Stimulated activated CD8-positive, alpha-beta memory T cell treated with anti-CD3 and anti-CD28 coated beads, Interleukin-4, amount 100 ng/mL, for 24 hours (primary cell): Measurements from ENCODE around the gene SNAI1.

Experiments
- DNase-seq: peaks from one replicate; pipeline ENCODE4 v3.0.0-alpha.2; 2020; ENCODE audit warnings: low read depth

The SNAI1 gene

DNA sequence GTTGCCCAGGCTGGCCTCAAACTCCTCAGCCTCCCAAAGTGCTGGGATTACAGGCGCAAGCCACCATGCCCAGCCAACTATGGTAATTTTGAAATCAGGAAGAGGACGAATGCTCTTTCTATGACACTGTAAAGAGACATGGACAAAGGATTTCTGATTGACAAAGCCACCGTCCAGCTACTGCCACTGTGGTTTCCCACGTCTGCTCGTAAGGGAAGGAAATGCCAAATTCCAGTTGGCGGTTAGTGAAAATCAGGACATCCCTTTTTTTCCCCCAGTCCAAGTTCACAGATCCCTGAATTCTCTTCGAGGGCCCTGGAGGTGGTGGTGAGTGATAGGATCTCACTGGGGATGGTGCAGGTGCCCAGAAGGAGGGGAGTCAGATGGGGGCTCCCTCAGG lies 31.2 kb downstream of the SNAI1 start:
- DNase-seq = no peak

DNA sequence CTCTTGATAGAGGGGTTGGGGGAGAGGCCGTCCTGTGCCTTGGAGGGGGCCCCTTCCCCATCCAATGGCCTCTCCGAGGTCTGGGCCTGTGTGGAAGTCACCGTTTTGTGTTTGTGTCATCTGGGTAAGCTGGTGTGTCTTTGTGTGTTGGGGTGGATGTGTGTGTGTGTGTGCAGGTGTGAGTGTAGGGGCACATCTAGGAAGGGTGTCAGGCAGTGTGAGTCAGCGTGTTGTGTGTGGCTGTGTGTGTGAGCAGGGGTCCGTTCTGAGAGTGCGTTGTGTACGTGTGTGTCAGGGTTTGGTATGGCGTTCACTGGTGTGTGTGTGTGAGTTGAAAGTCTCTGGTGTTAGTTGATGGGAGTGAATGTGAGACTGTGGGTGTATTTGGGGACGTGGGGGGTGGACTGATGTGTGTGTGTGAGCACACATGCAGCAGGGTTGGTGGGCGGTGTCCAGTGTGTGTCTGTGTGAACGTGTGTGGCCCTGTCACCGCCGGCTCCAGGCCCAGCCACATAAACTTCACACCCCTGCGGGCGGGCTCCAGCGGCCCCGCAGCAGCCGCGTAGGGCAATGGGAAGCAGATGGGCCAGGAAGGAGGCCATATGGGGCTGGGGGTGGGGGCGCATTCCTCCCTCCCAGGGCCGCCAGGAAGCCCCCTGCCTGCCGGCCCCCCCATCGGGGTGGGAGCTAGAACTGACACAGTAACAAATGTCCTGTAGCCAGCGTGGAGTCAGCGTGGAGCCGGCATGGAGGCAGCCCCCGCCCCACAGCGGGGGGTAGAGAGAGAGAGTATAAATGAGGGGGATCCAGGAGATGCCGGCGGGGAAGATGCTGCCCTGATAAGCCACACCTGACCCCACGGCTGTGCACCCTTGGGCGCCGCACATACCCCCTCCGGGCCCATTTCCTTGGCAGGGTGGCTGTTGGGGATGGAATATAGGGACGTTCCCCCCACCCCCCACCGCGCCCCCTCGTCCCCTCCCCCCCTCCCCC lies 32.1 kb downstream of the SNAI1 start:
- no peak for DNase-seq

DNA sequence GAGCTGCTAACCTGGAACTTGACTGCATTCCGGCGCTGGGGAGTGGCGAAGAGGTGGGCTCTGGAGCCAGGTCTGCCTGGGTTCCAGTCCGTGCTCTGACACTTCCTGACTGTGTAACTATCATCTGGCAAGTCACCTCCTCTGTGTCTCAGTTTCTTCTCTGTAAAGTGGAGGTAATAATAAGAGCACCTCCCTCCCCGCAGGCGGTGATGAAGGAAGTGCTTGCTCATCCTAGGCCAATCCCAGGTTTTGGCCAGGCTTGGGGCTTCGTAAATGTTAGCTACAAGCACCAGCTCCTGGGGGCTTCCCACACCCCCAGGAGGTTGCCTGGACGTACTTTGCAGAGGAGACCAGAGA lies 32.8 kb downstream of the SNAI1 start:
- no peak for DNase-seq

DNA sequence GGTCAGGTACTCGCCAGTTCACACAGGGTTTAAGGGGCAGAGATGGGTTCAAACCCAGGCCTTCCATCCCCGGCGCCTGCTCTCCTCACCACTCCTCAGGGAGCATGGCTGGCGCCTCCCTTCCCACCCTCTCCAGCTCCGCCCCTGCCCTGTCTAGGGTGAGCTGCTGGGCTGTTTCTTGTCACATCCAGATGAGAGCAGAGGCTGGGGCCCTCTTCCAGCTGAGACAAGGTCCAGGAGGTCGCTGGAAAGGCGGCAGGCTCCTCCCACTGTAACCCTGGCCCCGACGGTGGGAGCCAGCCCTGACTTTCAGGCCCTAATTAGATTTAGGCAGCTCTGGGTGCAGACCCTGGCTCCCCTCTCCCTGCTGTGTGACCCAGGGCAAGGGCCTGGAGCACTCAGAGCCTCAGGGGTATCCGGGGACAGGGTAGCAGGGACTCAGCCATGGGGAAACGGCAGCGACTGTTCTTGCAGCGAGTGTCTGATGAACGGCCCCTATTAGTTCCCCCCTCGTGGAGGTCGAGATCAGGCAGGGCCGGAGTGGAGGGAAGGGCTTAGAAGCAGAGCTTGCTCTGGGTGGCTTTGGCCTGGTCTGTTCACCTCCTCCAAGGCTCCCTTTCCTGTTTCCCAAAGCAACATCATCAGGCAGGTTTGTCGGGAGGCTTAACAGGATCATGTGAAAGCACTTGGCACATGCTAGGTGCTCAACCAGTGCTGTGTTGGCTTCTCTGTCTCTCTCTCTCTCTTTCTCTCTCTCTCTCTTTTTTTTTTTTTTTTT lies 33.4 kb downstream of the SNAI1 start:
- DNase-seq = no peak

DNA sequence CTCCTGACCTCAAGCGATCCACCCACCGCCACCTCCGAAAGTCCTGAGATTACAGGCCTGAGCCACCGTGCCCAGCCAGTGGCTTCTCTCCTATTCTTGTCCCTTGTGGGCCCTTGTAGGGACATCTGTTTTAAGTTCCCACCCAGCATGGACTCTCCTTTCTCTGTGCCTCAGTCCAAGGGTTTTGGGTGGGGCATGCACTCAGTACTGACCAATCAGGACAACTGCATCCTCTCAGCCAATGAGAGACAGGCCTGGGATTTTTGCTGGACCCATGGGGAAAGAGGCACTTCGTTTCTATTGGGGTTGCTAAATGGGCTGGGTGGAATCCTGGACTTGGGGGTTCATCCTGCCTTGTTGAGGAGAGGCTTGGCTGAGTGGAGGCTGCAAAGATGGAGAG lies 34.4 kb downstream of the SNAI1 start:
- DNase-seq = no peak

DNA sequence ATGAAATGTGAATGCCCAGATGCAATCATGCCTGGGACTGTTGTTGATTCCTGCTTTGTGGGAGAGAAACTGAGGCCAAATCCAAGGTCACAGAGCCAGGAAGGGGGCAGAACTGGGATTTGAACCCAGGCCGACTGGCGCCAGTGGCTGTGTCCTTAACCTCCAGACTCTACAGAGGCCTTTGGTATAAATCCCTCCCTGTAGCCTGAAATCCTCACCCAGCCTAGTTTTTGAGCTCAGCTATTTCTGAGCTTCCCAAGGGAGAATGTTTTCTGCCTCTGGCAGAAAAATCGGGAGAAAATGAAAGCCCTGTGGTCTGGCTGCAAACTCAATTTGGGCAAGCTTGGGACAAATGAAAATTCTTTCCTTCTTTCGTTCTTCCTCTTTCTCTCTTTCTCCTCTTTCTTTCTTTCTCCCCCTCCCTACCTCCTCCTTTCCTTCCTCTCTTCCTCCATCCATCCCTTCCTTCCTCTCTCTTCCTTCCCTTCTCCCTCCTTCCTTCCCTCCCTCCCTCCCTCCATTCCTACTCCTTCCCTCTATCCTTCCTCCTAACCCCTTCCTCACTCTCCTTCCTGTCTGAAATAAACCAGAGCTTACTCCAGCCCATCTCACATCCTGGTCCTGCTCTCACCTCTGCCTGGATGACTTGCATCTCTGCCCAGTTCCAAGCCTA lies 34.9 kb downstream of the SNAI1 start:
- DNase-seq = no peak

DNA sequence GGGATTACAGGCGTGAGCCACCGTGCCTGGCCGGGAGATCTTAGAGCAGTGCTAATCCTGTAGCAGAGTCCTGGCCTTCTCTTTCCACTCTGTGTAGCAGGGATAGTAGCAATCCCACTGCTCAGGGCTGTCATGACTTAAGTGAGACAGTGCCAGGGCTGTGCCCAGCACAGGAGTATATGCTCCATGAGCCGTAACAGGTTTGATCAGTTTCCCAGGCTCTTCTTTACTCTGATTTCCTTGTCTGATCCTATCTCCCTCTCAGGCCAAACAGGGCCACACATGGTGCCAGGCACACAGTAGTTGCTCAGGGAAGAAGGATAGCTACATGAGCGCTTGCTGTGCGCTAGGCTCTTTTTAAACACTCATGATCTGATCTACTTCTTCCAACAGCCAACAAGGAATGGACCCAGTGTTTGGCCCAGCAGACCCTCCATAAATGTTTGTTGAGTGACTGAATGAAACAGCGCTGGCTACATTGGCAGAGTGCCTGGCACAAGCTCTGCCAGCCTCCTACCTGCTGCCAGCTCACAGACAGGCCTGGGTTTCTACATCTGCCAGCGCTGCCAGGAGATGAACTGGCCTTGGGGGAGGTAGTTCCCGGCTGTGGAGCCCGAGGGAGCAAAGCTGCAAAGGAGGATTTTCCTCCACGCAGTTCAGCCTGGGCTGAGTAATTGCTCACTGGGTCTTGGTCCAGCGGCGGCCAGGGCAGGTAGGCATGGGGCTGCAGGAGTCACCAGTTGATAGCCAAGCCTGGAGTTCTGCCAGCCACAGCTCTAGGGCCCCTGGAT lies 36.9 kb downstream of the SNAI1 start:
- no peak for DNase-seq

DNA sequence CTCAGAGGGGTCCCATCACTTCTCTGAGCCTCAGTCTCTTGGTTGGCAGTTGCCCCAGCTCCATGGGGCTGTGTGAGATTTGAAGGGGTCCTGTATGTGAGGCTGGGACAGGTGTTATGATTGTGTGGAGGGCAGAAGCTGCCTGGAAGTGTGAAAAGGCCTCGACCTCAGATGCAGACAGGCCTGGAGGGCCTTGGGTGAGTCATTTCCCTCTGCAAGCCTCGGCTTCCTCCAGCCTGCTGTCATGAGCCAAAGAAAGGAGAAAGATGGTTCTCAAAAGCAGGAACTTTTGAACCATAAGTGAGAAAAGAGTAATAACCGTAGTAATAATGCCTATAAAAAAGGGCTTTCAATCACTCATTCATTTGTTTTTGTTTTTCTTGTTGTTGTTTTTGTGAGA lies 37.5 kb downstream of the SNAI1 start:
- DNase-seq = no peak

DNA sequence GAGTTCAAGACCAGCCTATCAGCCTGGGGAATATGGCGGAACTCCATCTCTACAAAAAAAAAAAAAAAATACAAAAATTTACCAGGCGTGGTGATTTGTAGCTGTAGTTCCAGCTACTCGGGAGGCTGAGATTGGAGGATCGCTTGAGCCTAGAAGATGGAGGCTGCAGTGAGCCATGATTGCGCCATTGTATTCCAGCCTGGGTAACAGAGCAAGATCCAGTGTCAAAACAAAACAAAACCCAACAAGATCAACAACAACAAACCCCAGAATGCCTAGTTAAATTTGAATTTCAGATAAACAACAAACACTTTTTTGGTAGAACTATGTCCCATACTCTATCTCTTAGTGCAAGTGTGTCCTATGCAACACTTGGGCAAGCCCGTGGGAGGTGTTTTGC lies 39.9 kb downstream of the SNAI1 start:
- DNase-seq = no peak

DNA sequence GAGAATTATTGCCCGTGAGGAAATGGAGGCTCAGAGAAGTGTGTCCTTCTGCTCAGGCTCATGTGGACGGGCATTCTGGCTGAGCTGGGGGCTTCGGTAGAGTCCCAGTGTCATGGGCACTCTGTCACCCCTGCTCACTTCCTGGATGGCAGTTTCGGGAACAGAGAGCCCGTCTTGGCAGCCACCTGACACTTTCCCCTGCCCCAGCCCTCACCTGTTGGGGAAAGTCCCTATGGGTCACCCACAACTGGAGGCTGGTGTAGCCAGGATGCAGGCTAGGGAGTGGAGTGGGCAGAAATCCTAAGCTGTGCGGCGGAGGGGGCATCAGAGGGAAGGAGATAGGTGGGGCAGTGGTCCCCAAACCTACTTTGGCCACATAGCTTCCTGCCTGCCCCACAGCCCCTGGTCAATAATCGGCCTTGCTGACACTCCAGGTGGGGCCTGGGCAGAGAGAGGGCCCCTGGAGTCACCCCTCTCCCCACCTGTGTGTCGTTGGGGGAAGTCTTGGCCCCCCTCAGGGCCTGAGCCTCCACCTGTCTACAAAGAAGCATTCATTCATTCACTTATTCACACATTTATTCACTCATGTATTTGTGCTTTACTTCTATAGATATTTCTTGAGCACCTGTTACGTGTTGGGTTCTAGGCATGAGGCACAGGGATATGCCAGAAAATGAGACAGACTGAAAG lies 40.5 kb downstream of the SNAI1 start:
- no peak for DNase-seq

DNA sequence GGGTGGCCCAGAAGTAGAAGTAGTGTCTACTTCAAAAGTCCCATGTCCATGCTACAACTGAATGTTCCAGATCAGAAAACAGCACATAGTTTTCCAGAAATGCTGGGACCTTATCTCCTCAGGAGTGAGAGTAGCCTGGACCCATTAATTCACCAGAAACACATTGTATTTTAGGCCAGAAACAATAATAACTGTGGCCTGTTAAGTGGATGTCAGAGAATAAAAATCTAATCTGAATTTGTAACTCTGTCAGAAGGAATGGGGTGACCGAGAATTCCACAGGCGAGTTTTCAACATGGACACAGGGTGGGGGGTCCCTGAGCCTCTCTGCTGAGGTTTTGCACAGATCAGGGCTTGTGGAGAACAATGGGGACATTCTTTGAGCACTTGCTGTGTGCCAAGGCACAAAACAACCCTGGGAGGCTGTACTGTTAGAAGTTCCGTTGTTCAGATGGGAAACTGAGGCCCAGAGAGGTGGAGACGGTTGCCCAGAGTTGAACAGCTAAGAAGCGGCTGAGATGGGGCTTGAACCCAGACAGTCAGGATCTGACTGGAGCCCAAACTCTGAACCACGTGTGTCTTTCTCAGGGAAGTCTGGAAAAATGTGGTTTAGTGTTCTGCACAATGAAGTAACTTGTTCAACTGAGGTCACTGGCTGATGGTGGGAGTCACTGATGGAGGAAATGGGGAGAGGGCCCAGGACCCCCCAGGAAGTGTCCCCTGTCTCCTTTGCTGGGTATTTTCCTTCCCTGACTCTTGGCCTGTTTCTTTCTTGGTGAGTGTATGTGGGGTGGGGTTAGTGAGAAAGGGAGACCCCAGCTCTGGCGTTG lies 44.2 kb downstream of the SNAI1 start:
- no peak for DNase-seq

DNA sequence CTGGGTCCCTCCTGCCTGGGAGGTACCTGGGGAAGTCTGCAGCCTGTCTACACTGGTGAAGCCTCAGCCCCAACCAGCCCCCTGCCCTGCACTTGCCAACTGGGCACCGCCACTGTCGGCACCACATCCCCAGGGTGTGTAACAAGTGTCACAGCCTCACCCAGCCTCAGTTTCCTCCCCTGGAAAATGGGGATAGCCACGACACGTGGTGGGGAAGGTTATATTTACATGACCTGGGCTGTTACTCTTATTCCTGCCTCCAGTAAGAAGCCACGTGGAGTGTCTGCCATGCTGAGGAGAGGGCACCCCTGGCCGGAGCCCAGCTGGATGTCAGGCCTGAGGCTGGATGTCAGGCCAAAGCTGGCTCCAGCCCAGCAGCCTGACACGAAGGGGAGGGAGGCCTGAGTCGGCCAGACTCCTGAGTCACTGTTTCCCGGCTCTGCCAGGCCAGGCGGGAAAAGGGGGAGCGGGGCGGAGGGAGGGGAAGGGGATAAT lies 44.9 kb downstream of the SNAI1 start:
- no peak for DNase-seq

DNA sequence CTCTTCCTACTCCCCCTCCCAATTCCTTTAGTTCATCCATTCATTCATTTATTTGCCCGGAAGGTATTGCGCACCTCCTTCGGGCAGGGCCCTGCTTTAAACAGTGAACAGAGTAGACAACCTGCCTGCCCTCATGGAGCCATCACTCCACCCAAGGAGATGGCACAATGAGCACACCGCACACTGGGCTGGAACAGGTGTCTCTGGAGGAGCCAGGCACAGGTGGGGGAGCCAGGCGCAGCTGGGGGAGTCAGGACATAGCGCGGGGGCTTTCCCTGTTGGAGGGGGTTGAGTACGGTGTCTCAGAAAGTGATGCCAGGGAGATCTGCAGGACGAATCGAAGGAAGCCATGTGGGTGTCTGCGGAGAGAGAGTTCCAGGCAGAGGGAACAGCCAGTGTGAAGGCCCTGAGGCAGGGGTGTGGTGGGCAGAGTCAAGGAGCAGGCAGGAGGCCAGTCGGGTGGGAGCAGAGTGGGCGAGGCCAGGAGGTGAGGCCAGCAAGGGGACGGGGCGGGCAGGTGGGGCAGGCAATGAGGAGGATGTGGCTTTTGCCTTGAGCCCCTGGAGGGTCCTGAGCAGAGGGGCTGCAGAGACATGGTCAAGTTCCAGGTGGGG lies 46.4 kb downstream of the SNAI1 start:
- DNase-seq = no peak

DNA sequence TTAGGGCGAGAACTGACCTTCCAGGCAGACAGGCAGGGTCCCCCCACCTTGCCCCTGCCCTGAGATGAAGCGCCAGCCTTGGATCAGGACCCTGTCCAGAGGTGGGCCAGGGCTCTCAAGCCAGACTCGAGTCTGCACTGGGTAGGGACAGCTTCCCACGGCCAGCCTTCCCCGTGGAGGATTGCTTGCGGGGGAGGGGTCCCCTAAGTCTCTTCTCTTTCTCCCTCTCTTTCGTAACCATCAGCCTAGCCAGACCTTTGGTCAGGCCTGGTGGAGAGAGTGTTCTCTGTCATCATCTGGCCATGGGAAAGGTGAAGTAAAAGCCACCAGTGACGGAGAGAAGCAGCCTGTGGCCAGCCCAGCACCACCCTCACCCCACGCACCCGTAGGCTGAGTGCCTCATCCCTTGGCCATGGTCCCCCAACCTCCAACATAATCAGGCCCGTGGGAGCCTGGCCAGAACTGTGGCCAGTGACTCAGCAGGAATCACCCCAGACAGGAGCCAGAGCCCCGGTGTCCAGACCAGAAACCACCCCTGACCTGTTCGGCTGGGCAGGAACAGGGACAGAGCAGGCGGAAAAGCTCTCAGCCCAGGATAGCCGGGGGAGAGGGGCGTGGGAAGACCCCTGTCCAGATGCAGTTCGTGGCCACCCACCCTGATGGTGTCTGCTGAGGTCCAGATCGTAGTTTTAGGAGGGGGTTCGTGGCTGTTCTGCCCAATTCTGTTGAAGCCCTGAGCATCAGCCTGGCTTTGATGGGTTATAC lies 47.1 kb downstream of the SNAI1 start:
- DNase-seq = no peak

DNA sequence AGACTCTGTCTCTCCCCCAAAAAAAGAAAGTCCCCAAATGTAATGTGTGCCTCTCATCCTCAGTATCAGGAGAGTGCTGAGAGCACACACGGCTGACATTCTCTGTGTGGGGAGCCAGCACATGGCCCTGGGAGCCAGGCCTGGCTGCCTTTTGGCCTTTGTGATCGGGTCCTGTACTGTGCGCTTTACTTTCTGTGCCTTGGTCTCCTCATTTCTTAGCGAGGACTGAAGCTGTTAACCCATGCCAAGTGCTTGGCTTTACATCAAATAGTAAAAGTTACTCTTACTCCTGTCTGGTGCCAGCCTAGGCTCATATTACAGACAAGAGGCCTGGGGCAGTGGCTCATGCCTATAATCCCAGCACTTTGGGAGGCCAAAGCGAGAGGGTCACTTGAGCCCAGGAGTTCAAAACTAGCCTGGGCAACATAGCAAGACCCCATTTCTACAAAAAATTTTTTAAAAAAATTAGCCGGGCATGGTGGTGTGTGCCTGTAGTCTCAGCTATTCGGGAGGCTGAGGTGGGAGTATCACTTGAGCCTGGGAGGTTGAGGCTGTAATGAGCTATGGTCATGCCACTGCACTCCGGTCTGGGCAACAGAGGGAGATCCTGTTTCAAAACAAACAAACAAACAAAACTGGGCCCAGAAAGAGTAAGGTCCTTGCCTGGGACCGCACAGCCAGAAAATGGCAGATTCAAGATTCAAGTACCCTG lies 50.3 kb downstream of the SNAI1 start:
- no peak for DNase-seq

DNA sequence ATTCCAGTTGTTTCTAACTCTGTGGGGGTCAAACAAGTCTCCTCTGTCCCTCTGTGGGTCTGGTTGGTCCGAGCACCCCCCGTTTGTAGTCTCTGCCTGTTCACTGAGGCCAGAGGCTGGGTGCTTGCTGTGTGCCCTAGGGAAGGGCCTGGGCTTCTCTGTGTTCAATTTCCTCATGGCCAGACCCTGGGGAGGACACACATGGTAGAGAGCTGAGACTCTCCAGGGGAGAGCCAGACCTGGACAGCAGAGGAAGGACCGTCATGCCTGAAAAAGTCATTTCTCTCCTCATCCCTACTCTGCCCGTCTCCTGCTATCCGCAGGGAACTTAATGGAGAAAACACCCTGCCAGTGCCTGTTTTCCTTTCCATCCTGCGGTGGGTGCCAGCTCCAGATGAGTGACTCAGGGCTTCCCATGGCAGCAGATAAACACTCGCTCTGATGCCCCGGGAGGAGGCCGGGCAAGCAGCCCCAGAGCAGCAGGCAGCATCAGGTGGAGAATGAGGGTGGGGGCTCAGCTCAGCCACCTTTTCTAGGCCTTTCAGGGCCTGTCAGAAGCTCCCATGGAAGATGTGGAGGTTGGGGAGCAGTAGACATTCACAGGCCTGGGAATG lies 51.9 kb downstream of the SNAI1 start:
- DNase-seq = no peak

DNA sequence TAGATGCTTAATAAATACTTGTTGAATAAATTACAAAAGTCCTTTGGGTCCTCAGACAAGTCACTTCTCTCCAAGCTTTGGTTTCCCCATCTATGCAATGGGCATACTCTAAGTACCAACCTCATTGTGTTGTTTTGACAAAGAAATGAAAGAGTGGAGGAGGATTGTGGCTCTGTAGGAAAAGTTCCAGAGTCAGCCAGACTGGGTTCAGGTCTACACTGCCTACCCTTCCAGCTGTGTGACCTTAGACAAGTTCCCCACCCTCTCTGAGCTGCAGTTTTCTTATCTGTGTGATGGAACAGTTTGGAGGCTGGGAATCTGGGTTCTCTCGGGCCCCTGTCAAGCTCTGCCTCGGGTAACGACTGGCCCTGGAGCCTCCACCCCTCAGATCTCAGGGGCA lies 53.9 kb downstream of the SNAI1 start:
- DNase-seq = no peak

DNA sequence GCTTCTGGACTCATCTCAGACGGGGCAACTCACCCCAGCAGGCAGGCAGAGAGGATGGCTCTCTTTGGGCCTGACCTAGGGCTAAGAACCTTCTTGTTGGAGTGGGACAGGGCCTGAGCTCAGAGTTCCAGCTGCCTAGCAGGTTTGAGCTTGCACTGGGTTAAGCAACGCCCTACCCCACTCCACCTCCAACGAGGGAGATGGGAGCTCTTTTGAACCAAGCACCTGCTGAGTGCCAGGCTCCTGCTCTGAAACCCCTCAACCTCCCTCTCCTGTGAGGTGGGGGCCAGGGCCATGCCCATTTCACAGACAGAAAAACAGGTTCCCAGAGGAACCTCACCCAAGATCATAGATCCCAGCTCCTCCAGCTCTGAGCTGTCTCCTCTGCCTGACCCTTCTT lies 54.3 kb downstream of the SNAI1 start:
- no peak for DNase-seq
